Activated B cell treated with CpG ODN at 0.5 μM for 24 hours (primary cell): ENCODE measurements around the gene MRPL51. TPM values are rescaled to one million over a fixed set of nuclear protein-coding genes. Genes with fewer than 3 reads are reported as not detected.
"Not testable (repeated sequence)": the region's sequence is repeated elsewhere in the genome, so short reads cannot be mapped to it uniquely, and the experiment has no call there.

ENCODE experiments used
- ATAC-seq: fragments of 200-7000 bp; cut with Tn5 transposase; one replicate; pipeline ENCODE4 v1.10.0; 2021; ENCODE audit warnings: low read depth, mild to moderate bottlenecking, moderate library complexity
- CTCF ChIA-PET: fragments of 350-600 bp; sonication (Branson Sonifier 250); formaldehyde crosslinking; loops from one replicate; lab custom pipeline; 2021; ENCODE audit warnings: antibody characterized with exemption; lab: Charles Lee
- POLR2A ChIA-PET: fragments of 350-600 bp; sonication (Branson Sonifier 250); formaldehyde crosslinking; loops from one replicate; lab custom pipeline; 2021; ENCODE audit warnings: antibody characterized with exemption; lab: Charles Lee
- DNase-seq: peaks from one replicate; pipeline ENCODE4 v3.0.0; 2022
- H3K27ac Mint-ChIP-seq: one replicate; pipeline ENCODE4 v1.8.0; 2020; ENCODE audit warnings: mixed read lengths
- H3K27me3 Mint-ChIP-seq: one replicate; pipeline ENCODE4 v1.8.0; 2021; ENCODE audit warnings: mixed read lengths
- H3K36me3 Mint-ChIP-seq: one replicate; pipeline ENCODE4 v1.8.0; 2021; ENCODE audit warnings: low read depth, mixed read lengths
- H3K4me1 Mint-ChIP-seq: one replicate; pipeline ENCODE4 v1.8.0; 2021; ENCODE audit warnings: mixed read lengths
- H3K4me3 Mint-ChIP-seq: one replicate; pipeline ENCODE4 v1.8.0; 2020; ENCODE audit warnings: mild to moderate bottlenecking, mixed read lengths
- H3K9me3 Mint-ChIP-seq: one replicate; pipeline ENCODE4 v1.8.0; 2020; ENCODE audit warnings: mixed read lengths
- CTCF ChIP-seq: fragments of 200-600 bp; IDR thresholded peaks from one replicate; pipeline ENCODE4 v1.8.0; 2022; ENCODE audit warnings: antibody characterized with exemption, mild to moderate bottlenecking
- intact Hi-C: fragments of 100-400 bp; cut with micrococcal nuclease; formaldehyde crosslinking; loops from one replicate; pipeline ENCODE4 v1.15.1; 2024
- total RNA-seq: library from RNA; stranded (reverse); gene quantifications from 2 replicates; pipeline ENCODE4 v1.2.3, GENCODE V29; 2022

The MRPL51 gene
- total RNA-seq, 1 donor from 2014 or later = 130 TPM

DNA sequence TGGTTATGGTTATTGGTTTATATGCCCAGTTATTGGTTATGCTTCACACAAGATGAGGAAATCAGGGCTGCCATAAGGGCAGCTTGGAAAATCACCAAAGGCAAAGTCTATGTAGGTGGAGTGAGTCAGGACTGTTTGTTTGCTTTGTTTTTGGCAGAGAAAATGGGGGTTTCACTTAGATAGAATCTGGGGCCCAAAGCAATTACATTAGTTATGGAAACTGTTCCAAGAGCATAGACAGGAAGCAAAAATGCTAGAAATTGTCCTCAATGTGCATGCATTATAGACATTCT is 24.8 kb downstream of the MRPL51 start:
- ATAC-seq (no peak), DNase-seq (no peak)
- no peak for TF ChIP-seq CTCF
- H3K36me3 Mint-ChIP-seq = peaks cover 46% of the 10 kb centered on the region
- no peaks in the 10 kb centered on the region for H3K9me3 Mint-ChIP-seq
- ChIA-PET POLR2A (interaction anchor here (0.8 to 4.2 kb wide), 2 partner anchors 22 to 67 kb away, joined by 3 to 46 read pairs; partner anchors contain the start of gene GAPDH), CTCF (interaction anchor here (0.8 to 4.6 kb wide), 2 partner anchors 44 to 68 kb away, joined by 3 to 41 read pairs; no protein-coding TSS in a partner anchor)
- H3K4me3 Mint-ChIP-seq = peak overlapping the region; percentile 92
- intact Hi-C loops = loop anchor here (5.0 kb wide), 1 partner anchor 131 kb away; no protein-coding TSS in a partner anchor
- H3K4me1 Mint-ChIP-seq = peaks cover 69% of the 10 kb centered on the region
- H3K27ac Mint-ChIP-seq = peak overlapping the region; percentile 46
- H3K27me3 Mint-ChIP-seq = no peaks in the 10 kb centered on the region

DNA sequence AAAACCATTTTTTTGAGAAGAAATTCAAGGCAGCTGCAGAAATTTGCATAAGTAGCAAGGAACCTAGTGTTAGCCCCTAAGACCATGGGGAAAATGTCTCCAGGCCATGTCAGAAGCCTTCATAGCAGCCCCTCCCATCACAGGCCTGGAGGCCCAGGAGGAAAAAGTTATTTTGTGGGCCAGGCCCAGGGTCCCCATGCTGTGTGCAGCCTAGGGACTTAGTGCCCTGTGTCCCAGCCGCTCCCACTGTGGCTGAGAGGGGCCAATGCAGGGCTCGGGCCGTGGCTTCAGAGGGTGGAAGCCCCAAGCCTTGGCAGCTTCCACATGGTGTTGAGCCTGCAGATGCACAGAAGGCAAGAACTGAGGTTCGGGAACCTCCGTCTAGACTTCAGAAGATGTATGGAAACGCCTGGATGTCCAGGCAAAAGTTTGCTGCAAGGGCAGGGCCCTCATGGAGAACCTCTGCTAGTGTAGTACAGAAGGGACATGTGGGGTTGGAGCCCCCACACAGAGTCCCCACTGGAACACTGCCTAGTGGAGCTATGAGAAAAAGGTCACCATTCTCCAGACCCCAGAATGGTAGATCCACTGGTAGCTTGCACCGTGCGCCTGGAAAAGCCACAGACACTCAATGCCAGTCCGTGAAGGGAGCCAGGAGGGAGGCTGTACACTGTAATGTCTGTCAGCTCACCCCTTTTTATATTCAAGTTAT is 25.3 kb downstream of the MRPL51 start:
- H3K27ac Mint-ChIP-seq = peak overlapping the region; percentile 46
- H3K4me1 Mint-ChIP-seq = peaks cover 74% of the 10 kb centered on the region
- not testable (repeated sequence) for DNase-seq, H3K27me3 Mint-ChIP-seq, H3K9me3 Mint-ChIP-seq, ATAC-seq
- CTCF ChIA-PET = interaction anchor here (0.8 to 4.6 kb wide), 2 partner anchors 43 to 68 kb away, joined by 3 to 41 read pairs; no protein-coding TSS in a partner anchor
- peaks cover 51% of the 10 kb centered on the region for H3K36me3 Mint-ChIP-seq
- peak overlapping the region; percentile 92 for H3K4me3 Mint-ChIP-seq
- POLR2A ChIA-PET = interaction anchor here (0.6 to 1.0 kb wide), 3 partner anchors 11 to 25 kb away, joined by 3 to 7 read pairs (median 3); partner anchors contain the start of gene MRPL51
- intact Hi-C loops = loop anchor here (5.0 kb wide), 1 partner anchor 130 kb away; no protein-coding TSS in a partner anchor

- not testable (repeated sequence) for H3K9me3 Mint-ChIP-seq, H3K27me3 Mint-ChIP-seq, ATAC-seq, DNase-seq
- Mint-ChIP-seq H3K4me1 (peaks cover 83% of the 10 kb centered on the region), H3K36me3 (peaks cover 60% of the 10 kb centered on the region), H3K27ac (peak overlapping the region; percentile 70), H3K4me3 (peak overlapping the region; percentile 20)
- CTCF ChIA-PET = interaction anchor here (1.2 to 7.1 kb wide), 6 partner anchors 15 to 52 kb away, joined by 4 to 276 read pairs (median 16); partner anchors contain the start of gene TAPBPL
- POLR2A ChIA-PET = interaction anchor here (0.8 to 7.6 kb wide), 6 partner anchors 16 to 66 kb away, joined by 3 to 200 read pairs (median 12); partner anchors contain the start of genes CD27, MRPL51 and TAPBPL
- intact Hi-C loops = loop anchor here (5.0 kb wide), 1 partner anchor 129 kb away; no protein-coding TSS in a partner anchor
Measured at GRCh38 chr12:6466751-6467150, 26.3 kb downstream of the MRPL51 start.

GRCh38 chr12:6466184-6466573 is 26.9 kb downstream of the MRPL51 start:
- no peak for ATAC-seq
- Mint-ChIP-seq H3K36me3 (peaks cover 64% of the 10 kb centered on the region), H3K4me3 (no peak overlapping the region), H3K4me1 (peaks cover 86% of the 10 kb centered on the region), H3K9me3 (no peaks in the 10 kb centered on the region), H3K27me3 (no peaks in the 10 kb centered on the region), H3K27ac (peak overlapping the region; percentile 70)
- no peak for DNase-seq
- CTCF ChIA-PET = interaction anchor here (0.7 to 7.1 kb wide), 18 partner anchors 14 to 271 kb away, joined by 3 to 276 read pairs (median 6); partner anchors contain the start of genes CD27 and TAPBPL
- intact Hi-C loops = loop anchor here (5.0 kb wide), 1 partner anchor 129 kb away; no protein-coding TSS in a partner anchor
- TF ChIP-seq CTCF = no peak
- POLR2A ChIA-PET = interaction anchor here (0.8 to 7.6 kb wide), 8 partner anchors 15 to 68 kb away, joined by 3 to 200 read pairs (median 10); partner anchors contain the start of genes CD27, GAPDH, MRPL51 and TAPBPL

GRCh38 chr12:6465467-6466183 is 27.4 kb downstream of the MRPL51 start:
- intact Hi-C loops = loop anchor here (1.0 to 5.0 kb wide), 3 partner anchors 42 to 128 kb away; no protein-coding TSS in a partner anchor
- Mint-ChIP-seq H3K27me3 (no peaks in the 10 kb centered on the region), H3K4me3 (no peak overlapping the region), H3K36me3 (peaks cover 70% of the 10 kb centered on the region), H3K27ac (peak overlapping the region; percentile 69), H3K9me3 (no peaks in the 10 kb centered on the region), H3K4me1 (peaks cover 89% of the 10 kb centered on the region)
- no peak for TF ChIP-seq CTCF
- ChIA-PET POLR2A (interaction anchor here (0.5 to 7.6 kb wide), 9 partner anchors 14 to 75 kb away, joined by 3 to 200 read pairs (median 10); partner anchors contain the start of genes CD27, GAPDH, MRPL51 and TAPBPL), CTCF (interaction anchor here (0.6 to 7.1 kb wide), 23 partner anchors 9 to 477 kb away, joined by 3 to 276 read pairs (median 6); partner anchors contain the start of genes CD27, MRPL51 and TAPBPL)
- no peak for ATAC-seq
- no peak for DNase-seq
